ENCODE results near the gene PXDN.

- TF ChIP-seq CTCF (IDR thresholded peaks at IDR 0.05; ENCODE audit: low read depth, low read length, poor library complexity, severe bottlenecking): no peak
- TF ChIP-seq EZH2phosphoT487 (IDR thresholded peaks at IDR 0.05; ENCODE audit: borderline replicate concordance, low read length): no peak
Measured at GRCh38 chr2:1581965-1582625, 162.2 kb downstream of the PXDN start.

All from DOHH2 (cell line).